GM21619 (cell line): ENCODE results near the gene HSD11B1.
A peak's percentile ranks its signal among the peaks of the same experiment; 100 is the strongest.

Experiments
- ATAC-seq: cut with Tn5 transposase; IDR thresholded peaks from one replicate; pipeline ENCODE4 v1.9.1; 2021; ENCODE audit not compliant: unreplicated experiment

HSD11B1 gene

GRCh38 chr1:209723756-209724693 lies 19.4 kb downstream of the HSD11B1 start:
- no peak for ATAC-seq

DNA sequence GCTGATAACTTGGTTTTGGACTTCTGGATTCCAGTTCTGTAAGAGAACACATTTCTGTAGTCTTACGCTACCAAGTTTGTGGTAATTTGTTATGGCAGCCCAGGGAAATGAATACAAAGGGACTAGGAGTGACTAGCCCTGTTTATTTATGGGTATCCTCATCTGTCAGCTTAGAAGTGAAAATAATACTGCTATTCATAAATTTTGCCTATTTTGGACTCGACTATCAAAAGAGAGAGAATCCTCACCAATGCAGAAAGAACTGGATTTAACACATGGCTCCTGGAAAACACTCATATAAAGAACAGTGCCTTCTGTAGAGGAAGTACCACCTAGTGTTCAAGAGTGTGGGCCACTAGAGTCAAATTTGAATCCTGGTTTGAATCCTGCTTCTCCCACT lies 22.6 kb downstream of the HSD11B1 start:
- ATAC-seq, result no peak

- ATAC-seq, result no peak
These were observed 23.1 kb downstream of the HSD11B1 start for GRCh38 chr1:209727785-209728184.

DNA sequence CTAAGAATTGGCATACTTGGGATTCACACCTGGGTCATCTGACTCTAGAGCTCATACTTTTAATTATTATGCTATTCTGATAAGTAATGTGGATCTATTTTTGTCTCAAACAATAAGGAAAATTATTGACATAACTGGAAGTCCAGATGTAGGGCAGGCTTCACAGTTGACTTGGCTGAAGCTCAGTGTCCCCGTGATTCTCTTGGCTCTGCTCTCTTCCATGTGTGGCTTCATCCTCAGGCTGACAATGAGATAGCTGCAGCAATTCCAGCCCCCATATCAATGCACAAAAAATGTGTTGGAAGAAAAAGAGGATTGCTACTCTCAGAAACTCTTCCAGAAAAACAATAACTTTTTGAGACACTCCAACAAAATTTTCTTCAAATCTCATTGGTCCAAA lies 23.8 kb downstream of the HSD11B1 start:
- no peak for ATAC-seq

DNA sequence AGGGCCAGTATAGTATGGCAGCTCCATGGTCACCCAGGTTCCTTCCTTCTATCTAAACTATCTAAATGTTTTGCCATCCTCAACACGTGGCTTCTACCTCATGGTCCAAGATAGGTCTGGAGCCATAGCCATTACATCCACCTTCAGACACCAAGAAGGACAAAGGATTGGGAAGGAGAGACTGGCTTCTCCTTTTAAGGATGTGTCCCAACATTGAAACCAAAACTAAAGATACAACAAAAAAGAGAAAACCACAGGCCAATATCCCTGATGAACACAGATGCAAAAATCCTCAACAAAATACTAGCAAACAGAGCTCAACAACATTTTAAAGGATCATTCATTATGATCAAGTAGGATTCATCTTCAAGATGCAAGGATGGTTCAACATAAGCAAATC lies 24.8 kb downstream of the HSD11B1 start:
- no peak for ATAC-seq

GRCh38 chr1:209732725-209733124 lies 28.1 kb downstream of the HSD11B1 start:
- ATAC-seq, result no peak

DNA sequence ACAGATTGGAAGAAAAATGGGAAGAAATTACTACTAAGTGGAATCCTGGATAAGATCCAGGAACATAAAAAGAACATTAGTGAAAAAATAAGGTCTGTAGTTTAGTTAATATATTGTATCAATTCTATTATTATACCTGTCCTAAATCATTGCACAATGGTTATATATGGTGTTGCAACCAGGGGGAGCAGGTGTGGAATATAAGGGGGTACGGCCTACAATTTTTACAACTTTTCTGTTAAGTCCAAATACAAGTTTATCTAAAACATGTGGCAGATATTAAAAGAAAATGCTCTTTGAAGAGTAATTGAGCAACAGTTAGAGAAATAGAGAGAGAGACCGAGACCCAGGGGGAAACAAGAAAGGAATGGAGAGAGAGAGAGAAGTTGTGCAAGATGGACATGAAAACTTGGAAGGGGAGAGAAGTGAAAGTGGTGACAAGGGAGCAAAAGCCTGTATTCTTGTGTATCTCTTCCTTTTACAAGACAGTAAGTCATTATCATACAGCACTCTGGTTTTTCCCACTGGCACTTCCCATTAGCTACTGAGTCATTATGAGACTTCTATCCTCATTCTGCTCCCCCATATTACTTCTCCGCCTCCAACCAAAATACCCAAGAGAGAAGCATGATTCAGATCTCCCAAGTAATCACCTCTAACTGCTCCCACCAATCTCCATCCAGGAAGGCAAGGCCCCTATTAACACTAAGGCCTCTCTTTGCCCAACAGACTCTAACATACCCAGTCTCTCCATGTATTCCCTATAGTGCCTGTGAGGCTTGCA lies 29.0 kb downstream of the HSD11B1 start:
- no peak for ATAC-seq

- ATAC-seq, result no peak
These were observed 32.0 kb downstream of the HSD11B1 start for GRCh38 chr1:209736490-209737117.

GRCh38 chr1:209737118-209737505 lies 32.5 kb downstream of the HSD11B1 start:
- ATAC-seq, result no peak

DNA sequence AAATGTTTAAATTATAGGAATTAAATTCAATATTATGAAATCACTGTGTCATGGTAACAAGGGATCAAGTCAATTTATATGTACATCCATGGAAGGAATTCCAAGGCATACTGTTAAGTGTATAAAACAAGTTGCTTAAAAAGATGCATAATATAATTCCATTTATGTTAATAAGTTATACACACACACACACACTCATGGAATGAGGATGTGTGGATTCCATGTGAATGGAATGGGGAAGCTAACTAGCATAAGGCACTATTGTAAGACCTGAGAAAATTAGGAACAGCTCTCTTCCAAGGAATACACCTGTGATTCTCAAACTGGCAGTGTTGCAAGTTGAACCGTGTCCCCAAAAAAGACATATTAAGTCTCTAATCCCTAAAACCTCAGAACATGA lies 33.6 kb downstream of the HSD11B1 start:
- no peak for ATAC-seq

DNA sequence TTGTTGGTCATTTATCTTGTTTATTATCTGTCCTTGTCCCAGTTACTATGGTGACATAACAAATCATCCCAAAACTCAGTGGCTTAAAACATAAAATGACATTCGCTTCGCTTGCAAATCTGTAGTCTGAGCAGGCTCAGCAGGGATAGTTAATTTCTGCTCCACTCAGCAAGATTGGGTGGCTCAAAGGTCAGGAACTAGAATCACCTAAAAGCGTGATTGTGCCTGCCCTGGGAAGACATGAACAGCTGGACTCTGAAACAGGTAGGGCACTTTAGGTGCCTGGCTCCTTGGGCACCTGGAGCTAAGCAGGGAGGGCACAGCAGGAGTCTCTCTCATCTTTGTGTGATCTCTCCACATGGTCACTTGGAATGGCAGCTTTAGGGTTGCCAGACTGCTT lies 36.5 kb downstream of the HSD11B1 start:
- ATAC-seq, result no peak

DNA sequence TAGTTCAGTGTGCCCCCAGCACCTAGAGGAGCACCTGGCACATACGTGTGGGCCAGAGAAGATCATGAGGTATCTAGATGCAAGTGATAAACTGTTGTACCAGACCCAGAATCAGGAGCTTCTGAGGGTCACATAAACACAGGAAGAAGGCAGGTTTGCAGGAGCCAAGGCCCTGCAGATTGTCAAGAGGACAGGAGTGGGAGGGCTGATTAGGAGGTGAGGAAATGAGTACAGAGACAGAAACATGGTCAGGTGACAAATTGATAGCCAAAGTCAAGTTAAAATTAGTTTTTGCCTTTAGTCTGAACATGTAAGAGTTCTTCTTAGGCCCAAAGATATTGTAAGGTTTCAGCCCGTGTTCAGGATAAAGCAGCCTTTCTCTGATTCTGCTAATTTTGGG lies 37.2 kb downstream of the HSD11B1 start:
- no peak for ATAC-seq

DNA sequence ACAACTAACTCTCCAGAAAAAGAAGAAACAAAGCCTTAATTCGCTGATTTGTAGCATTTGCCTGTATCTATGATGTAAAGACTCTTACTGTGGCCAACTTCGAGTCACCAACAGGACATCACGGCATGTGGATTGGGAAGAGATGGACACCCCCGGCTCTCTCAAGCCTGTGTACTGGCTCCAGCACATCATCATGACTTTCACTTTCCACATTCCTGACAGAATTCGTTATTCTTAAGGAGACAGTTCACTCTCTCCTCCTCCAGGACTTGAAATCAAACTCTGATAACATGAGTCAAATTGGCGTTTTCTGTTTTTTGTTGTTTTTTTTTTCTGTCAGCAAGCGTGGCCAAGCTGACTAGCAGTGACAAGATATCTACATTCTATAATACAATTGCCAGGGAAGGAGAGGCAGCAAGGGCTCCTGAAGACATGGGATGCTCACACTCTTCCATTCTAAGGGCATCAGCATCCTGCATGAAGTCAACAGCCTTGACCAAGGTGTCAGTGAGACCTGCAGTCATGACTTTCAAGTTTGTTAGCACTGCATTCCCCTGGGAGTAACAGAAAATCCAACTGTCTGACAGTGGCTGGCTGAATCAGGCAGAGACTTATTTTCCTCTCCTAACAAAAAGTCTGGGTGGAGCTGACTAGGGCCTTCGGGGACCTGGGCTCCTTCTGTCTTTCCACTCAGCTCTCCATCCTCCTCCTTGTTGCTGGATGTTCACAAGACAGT lies 37.9 kb downstream of the HSD11B1 start:
- ATAC-seq, result no peak

DNA sequence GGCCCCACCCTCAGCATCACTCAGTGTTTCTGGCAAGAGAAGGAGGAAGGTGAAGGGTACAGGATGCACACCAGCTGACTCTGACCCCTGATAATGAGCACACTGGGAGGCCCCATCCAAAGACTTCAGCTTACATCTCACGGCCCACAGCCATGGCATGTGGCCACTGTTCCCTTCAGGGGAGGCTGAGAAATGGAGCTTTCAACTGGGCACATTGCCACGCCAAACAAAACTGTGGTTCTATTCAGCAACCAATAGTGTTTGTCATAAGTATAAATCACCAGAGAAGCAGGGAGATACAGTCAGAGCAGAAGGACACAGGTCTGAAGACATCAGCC lies 38.5 kb downstream of the HSD11B1 start:
- ATAC-seq, result no peak

- no peak for ATAC-seq
These were observed 42.0 kb downstream of the HSD11B1 start for GRCh38 chr1:209746451-209747165.

GRCh38 chr1:209747580-209748262 lies 43.1 kb downstream of the HSD11B1 start:
- ATAC-seq, result peak; percentile 72

DNA sequence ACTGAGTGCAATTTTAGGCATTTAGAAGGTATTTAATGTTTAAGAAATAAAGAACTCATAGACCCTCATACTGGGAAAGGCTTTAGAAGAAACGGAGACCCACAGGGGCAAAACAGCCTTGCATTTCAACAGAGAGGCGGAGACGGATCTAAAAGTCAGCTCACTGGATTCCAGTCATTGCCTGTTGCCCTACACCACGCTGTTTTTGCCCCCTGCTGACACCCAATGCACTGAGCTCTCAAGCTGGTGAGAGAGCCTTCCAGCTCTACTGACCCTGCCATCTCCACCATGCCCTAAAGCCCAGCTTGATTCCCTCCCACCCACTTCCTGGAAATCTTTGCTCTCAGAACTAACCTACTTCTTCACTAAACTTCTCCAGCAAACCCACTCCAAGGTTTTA lies 44.0 kb downstream of the HSD11B1 start:
- no peak for ATAC-seq

- no peak for ATAC-seq
These were observed 44.6 kb downstream of the HSD11B1 start for GRCh38 chr1:209749205-209749604.

DNA sequence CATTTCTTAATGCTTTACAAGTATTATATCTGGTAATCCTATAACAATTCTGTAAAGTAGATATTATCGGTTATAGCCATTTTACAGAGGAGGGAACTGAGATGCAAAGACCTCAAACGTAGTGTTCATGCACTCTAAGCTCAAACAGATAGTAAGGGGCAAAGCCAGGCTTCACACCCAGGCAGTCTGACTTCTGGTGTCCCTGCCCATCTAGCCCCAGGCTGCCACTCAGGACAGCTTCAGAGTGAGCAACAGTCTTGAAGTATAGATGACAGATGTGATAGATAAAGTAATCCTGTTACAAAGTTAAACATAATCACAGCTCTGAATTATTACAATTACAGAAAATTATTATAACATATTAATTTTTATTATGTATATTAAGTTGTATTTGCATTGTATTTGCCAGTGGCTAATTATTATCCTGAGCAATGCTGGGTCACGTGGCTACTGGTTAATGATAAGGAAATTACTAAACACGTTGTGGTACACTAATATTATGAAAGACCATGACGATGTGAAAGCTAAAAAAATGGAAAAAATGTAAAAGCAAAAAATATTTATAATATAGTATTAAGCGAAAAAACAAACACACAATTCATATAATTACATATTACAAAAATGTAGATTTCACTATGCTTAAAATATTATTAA lies 45.2 kb downstream of the HSD11B1 start:
- no peak for ATAC-seq
